Stimulated activated naive CD4-positive, alpha-beta T cell treated with Interleukin-2 at 50 U/mL for 16 hours (primary cell): ENCODE data around the gene CDCP2.

Source experiments
- DNase-seq: peaks from one replicate; lab custom pipeline; 2025; lab: John Stamatoyannopoulos, UW

Gene CDCP2

DNA sequence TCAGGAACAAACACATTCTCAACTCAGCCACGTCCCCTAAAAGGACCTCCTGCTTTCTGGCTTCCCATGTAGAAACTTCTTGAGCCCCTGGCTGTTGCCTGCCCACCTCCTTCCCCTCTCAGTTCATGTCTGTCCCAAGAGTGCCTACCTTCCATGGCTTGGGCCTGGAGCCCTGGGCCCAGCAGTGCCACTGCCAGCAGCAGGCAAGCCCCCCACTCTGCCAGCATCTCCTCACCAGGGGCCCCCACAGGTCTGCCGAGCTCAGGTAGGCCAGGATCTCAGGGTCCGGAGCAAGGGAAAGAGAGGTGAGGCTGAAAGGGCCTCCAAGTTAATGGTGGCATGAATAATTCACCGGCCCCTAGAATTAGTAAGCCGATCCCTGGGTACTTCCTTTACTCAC is at the start of gene CDCP2:
Gene CDCP2, minus strand, starts transcription at position 305 of the 400 bp plus-strand sequence. Its CDS starts 78 bp downstream, at position 227.
- no peak for DNase-seq

GRCh38 chr1:54200519-54200997 is 47.8 kb upstream of the CDCP2 start:
- DNase-seq = no peak

DNA sequence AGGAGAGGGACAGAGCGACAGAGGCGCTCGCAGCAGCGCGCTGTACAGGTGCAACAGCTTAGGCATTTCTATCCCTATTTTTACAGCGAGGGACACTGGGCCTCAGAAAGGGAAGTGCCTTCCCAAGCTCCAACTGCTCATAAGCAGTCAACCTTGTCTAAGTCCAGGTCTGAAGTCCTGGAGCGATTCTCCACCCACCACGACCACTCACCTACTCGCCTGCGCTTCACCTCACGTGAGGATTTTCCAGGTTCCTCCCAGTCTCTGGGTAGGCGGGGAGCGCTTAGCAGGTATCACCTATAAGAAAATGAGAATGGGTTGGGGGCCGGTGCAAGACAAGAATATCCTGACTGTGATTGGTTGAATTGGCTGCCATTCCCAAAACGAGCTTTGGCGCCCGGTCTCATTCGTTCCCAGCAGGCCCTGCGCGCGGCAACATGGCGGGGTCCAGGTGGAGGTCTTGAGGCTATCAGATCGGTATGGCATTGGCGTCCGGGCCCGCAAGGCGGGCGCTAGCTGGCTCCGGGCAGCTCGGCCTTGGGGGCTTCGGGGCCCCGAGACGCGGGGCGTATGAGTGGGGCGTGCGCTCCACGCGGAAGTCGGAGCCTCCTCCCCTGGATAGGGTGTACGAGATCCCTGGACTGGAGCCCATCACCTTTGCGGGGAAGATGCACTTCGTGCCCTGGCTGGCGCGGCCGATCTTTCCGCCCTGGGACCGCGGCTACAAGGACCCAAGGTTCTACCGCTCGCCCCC is 47.1 kb upstream of the CDCP2 start, which contains the start of the genes CYB5RL and MRPL37:
Gene CYB5RL, minus strand, starts transcription at position 266 of the 754 bp plus-strand sequence. CDS start 4,414 bp downstream, outside the sequence.
Gene MRPL37, plus strand, starts transcription at position 403 of the 754 bp plus-strand sequence. Its CDS starts 77 bp downstream, at position 480.
- peak; percentile 88 for DNase-seq

DNA sequence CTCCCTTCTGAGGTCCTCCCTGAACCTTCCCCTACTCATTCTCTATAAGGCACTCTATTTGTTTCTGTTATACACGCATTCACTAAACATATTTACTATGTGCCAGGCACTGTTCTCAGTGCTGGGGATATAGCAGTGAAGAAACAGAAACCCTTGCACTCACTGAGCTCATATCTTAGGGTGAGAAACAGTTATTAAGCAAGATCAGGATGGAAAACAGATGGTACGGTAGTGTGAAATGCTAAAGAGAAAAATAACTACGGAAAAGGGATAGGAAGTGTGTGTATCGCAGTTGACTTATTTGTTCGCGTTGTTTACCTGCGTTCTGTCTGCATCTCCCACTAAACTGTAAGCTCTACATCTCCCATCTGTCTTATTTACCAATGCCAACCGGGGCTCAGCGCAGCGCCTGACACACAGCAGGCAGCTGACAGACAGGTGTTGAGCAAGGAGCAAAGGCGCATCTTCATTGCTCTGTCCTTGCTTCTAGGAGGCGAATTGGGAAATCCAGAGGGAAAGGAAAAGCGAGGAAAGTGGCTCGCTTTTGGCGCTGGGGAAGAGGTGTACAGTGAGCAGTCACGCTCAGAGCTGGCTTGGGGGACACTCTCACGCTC is 46.5 kb upstream of the CDCP2 start:
- no peak for DNase-seq

- DNase-seq = no peak
These were observed 40.7 kb upstream of the CDCP2 start for GRCh38 chr1:54193453-54193852.

DNA sequence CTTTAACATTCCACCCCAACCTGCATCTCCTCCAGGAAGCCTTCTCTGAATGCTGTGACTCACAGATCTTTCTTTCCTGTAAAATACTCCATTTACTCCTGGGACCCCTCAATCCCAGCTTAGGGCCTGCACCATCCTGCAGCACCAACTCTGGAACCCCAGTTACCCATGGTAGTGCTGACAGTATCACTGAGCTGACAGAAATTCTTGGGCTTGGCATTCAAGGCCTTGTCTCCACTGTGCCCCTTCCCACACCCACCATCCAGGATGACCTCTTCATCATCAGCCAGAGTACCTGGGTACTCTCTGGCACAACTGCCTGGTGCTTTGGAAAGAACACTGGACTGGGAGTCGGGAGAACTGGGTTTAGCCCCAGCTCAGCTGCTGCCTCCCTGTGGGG is 38.7 kb upstream of the CDCP2 start:
- DNase-seq = no peak

DNA sequence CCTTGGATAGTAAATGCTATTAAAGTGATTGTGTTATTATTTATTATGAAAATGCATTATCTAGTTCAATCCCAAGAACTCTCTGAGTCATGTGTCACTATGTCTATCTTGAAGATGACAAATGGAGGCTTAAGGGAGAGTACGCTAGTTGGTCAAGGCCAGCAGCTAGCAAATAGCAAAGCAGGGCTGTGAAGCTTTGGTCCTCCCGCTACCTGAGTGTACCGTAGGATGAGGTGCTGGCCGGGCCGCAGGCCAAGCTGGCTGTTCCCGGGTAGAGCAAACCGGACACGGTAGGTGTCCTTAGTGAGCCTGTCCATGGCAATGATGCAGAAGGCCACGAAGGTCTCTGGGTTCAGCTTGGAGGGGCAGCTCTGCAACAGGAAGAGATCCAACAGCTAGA is 37.7 kb upstream of the CDCP2 start:
- no peak for DNase-seq

DNA sequence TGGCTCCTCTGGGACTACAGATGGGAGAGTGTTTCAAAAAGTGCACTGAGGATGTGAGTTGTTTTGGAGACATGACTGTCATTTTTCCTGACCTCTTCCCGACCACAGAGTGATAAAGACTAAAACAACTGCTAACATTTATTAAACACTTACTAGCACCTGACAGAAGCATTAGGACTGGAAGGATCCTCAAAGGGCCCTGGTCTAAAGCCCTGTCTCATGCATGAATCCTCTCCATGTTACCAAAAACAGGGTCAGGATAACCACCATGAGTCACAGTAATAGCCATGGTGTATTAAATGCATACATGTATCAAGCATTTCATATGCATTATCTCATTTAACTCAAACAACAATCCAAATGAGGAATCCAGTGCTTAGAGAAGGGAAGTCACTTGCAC is 35.5 kb upstream of the CDCP2 start:
- no peak for DNase-seq

DNA sequence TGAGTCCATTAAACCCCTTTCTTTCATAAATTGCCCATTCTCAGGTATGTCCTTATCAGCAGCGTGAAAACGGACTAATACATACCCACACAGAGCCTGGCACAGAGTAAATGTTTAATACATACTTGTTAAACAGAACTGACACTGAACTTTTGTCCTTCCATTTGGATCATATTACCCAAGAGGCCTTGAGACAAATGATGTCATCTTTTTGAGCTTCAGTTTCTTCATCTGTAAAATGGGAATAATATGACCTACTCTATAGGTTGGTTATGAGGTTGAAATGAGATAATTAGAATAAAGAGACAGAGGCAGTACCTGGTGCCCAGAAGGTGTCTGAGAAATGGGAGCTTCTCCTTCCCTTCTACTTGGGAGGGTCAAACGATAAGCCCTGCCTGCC is 33.3 kb upstream of the CDCP2 start:
- DNase-seq = no peak

DNA sequence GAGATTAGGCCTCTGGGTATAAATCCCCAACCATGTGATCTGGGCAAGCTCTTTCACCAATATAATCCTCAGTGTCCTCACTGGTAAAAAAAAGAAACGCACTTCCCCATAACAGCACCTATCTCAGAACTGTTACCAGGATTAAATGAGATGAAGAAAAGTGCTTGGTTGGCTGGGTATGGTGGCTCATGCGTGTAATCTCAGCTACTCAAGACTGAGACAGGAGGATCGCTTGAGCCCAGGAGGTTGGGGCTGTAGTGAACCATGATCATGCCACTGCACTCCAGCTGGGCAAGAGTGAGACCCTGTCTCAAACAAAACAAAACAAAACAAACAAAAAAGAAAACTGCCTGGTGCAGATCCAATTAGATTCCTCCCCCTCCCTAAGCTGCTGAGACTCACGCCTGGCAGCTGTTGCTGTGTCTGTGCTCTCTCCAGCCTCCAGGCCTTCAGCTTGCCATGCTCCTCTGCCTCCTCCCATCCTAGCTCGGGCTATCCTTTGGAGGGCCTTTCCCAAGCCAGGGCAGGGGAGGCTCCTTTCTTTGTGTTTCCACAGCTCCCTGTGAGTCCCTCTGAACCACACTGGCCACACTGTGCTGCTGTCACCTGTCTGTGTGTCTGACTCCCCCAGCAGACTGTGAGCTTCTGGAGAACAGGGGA is 28.0 kb upstream of the CDCP2 start:
- no peak for DNase-seq

- DNase-seq = no peak
These were observed 25.7 kb upstream of the CDCP2 start for GRCh38 chr1:54178296-54179070.

DNA sequence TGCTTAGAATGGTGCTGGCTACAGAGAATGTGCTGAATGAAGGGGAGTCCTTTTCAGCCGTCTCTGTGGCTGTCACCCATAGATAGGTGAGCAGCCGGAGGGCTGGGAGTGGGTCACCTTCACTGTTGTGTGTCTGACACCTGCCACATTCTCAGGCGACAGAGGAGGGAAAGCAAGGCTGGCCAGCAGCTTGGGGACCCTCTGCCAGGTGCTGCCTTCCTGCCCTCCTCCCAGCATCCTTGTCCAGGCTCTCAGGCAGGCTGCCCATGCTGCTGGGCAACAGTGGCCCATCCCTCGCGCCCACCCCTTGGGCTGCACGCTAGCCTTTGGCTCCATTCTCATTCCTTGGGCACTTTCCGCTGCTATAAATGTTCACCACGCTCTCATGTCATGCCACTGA is 24.9 kb upstream of the CDCP2 start:
- DNase-seq = no peak

- no peak for DNase-seq
These were observed 24.0 kb upstream of the CDCP2 start for GRCh38 chr1:54176621-54177327.

DNA sequence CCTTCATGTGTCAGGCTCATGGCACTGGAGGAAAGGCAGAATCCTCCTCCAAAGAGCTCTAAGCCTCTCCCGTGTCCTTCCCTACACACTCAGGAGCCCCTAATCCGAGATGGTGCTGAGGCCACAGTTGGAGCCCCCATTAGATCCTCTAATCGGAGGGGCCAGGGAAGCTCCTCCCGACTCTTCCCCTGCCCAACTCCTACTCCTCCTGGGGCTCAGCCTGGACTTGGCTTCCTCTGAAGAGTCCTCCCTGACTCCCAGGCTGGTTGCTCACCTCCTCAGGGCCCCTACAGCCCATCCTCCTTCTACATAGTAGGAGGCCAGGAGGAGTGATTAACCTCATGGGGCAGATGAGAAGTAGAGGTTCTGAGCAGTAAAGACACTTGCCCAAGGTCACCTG is 21.3 kb upstream of the CDCP2 start:
- DNase-seq = no peak

GRCh38 chr1:54173681-54174080 is 20.9 kb upstream of the CDCP2 start:
- DNase-seq = no peak

- no peak for DNase-seq
These were observed 20.1 kb upstream of the CDCP2 start for GRCh38 chr1:54172614-54173599.

DNA sequence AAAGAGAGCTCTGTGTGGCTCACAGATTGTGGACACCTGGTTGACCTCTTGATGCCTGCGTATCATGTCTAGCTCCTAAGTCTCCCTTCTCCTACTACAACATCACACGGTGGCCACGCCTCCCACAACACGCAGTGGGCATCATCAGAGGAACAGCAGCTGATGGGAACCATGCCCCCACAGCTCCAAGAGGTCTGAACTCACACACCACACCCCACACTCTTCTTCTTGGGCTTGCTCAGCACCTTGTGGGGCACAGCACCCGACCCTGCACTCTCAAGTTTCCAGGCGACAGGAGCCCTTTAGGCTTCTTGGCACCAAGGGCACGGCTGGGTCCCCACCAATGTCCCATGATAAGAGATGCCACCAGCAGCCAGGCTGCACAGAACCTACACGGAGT is 18.8 kb upstream of the CDCP2 start:
- no peak for DNase-seq

DNA sequence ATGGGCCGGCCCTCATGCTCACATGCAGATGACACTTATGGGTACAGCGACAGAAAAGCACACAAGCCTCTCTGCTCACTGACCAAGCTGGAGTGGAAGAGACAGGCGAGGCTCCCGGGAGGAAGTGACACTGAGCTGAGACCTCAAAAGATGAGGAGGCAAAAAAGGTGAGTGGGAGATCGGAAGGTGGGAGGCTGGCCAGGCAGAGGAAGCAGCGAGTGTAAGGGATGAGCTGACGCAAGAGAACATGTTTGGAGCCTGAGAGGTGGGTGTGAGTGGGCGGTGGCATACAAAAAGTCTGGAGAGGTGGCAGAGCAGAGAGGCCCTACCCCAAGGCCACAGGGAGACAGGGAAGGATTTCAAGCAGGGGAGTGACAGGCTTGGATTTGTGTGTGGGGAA is 18.2 kb upstream of the CDCP2 start:
- no peak for DNase-seq

- no peak for DNase-seq
These were observed 16.3 kb upstream of the CDCP2 start for GRCh38 chr1:54169068-54169467.
